ENCODE data around the gene PPFIA1. TPM values are rescaled to one million over a fixed set of nuclear protein-coding genes. Genes with fewer than 3 reads are reported as not detected.

Gene PPFIA1
- total and polyA plus RNA-seq, 8 donors, result 14.9 to 28.7 (median 21.1) TPM

- no peaks in the 10 kb centered on the region for H3K27me3 ChIP-seq
- no peak overlapping the region for H3K27ac ChIP-seq
- intact Hi-C loops (cut with DNase I), result no loop called here
- H3K4me1 ChIP-seq, result no peaks in the 10 kb centered on the region
- DNase-seq, result no peak
- no peak overlapping the region for H3K4me3 ChIP-seq
- H3K9me3 ChIP-seq, result no peaks in the 10 kb centered on the region
- ATAC-seq, result no peak
- H3K36me3 ChIP-seq, result peaks cover 0 to 81% (median 32%) of the 10 kb centered on the region in 3 donors
- no peak for FAIRE-seq
- WGBS, 2 donors, result 91 to 95% methylated on average over 15 of the region's 15 CpGs
- TF ChIP-seq CTCF (IDR thresholded peaks at IDR 0.05), result no peak
These were observed 162.1 kb downstream of the PPFIA1 start for GRCh38 chr11:70432580-70432979.

- H3K27ac ChIP-seq, result no peak overlapping the region
- no peaks in the 10 kb centered on the region for H3K4me1 ChIP-seq
- 97 to 98% methylated on average over 20 of the region's 20 CpGs for WGBS, 2 donors
- no peak overlapping the region for H3K4me3 ChIP-seq
- no peak for ATAC-seq
- peak in 1 of 6 donors; percentile 70 for DNase-seq
- no peak for FAIRE-seq
- intact Hi-C loops (cut with DNase I), result no loop called here
- peaks cover 0 to 78% (median 32%) of the 10 kb centered on the region in 3 donors for H3K36me3 ChIP-seq
- H3K9me3 ChIP-seq, result no peaks in the 10 kb centered on the region
- H3K27me3 ChIP-seq, result no peaks in the 10 kb centered on the region
- no peak for TF ChIP-seq CTCF (IDR thresholded peaks at IDR 0.05)
These were observed 162.5 kb downstream of the PPFIA1 start for GRCh38 chr11:70433038-70433437.

GRCh38 chr11:70433526-70433925 lies 163.0 kb downstream of the PPFIA1 start:
- Histone ChIP-seq H3K36me3 (peaks cover 0 to 77% (median 32%) of the 10 kb centered on the region in 3 donors), H3K4me3 (no peak overlapping the region), H3K27ac (no peak overlapping the region), H3K4me1 (no peaks in the 10 kb centered on the region), H3K9me3 (no peaks in the 10 kb centered on the region), H3K27me3 (no peaks in the 10 kb centered on the region)
- no peak for FAIRE-seq
- intact Hi-C loops (cut with DNase I), result no loop called here
- 91 to 94% methylated on average over 13 of the region's 13 CpGs for WGBS, 2 donors
- TF ChIP-seq CTCF (IDR thresholded peaks at IDR 0.05), result no peak
- no peak for ATAC-seq
- DNase-seq, result no peak

Small RNAs within 50 kb of the gene (microRNA-seq; reads per million reads assigned to microRNA genes)
- gene MIR548K, result 2.3 to 6.5 reads per million in 2 donors

Other genes starting within 250 kb of the PPFIA1 start
- 10 to 100 TPM in 2 of 6 donors, 1 to 10 TPM in 4; 1.8 to 12.4 (median 6.8) TPM for gene ANO1, start 192.4 kb upstream of the PPFIA1 start, total RNA-seq
- gene ANO1, start 192.4 kb upstream of the PPFIA1 start, polyA plus RNA-seq, result 1 to 10 TPM; 1.5 to 3.6 TPM
- 10 to 100 TPM in 1 of 6 donors, 1 to 10 TPM in 5; 5.1 to 11.6 (median 7.6) TPM for gene FADD, start 67.4 kb upstream of the PPFIA1 start, total RNA-seq
- 1 to 10 TPM; 5.5 to 8.2 TPM for gene FADD, start 67.4 kb upstream of the PPFIA1 start, polyA plus RNA-seq
- gene CTTN, start 127.8 kb downstream of the PPFIA1 start, total RNA-seq, result 100 to 1,000 TPM in 1 of 6 donors, 10 to 100 TPM in 5; 68.7 to 130 (median 82.7) TPM
- 100 to 1,000 TPM; 106 to 118 TPM for gene CTTN, start 127.8 kb downstream of the PPFIA1 start, polyA plus RNA-seq